BE2C (cell line): ENCODE measurements around the gene EIF4B.

Experiments
- DNase-seq: peaks from one replicate; pipeline ENCODE4 v3.0.0-alpha.2; 2020
- H3K27me3 ChIP-seq: fragments of 250-450 bp; sonication (Bioruptor Pico); 2 replicates; pipeline ENCODE4 v1.5.1; 2020; ENCODE audit warnings: mild to moderate bottlenecking
- H3K36me3 ChIP-seq: fragments of 250-450 bp; sonication (Bioruptor Pico); 2 replicates; pipeline ENCODE4 v1.5.1; 2020; ENCODE audit warnings: mild to moderate bottlenecking
- H3K4me1 ChIP-seq: fragments of 250-450 bp; sonication (Bioruptor Pico); 2 replicates; pipeline ENCODE4 v1.5.1; 2020
- H3K4me3 ChIP-seq: 2 replicates; pipeline ENCODE4 v1.5.1; 2011; ENCODE audit warnings: low read depth, low read length
- H3K9me3 ChIP-seq: fragments of 250-450 bp; sonication (Bioruptor Pico); 2 replicates; pipeline ENCODE4 v1.5.1; 2020
- CTCF ChIP-seq: IDR thresholded peaks from 2 replicates; pipeline ENCODE4 v1.5.1; 2012; ENCODE audit warnings: mild to moderate bottlenecking, low read depth, low read length

The EIF4B gene

DNA sequence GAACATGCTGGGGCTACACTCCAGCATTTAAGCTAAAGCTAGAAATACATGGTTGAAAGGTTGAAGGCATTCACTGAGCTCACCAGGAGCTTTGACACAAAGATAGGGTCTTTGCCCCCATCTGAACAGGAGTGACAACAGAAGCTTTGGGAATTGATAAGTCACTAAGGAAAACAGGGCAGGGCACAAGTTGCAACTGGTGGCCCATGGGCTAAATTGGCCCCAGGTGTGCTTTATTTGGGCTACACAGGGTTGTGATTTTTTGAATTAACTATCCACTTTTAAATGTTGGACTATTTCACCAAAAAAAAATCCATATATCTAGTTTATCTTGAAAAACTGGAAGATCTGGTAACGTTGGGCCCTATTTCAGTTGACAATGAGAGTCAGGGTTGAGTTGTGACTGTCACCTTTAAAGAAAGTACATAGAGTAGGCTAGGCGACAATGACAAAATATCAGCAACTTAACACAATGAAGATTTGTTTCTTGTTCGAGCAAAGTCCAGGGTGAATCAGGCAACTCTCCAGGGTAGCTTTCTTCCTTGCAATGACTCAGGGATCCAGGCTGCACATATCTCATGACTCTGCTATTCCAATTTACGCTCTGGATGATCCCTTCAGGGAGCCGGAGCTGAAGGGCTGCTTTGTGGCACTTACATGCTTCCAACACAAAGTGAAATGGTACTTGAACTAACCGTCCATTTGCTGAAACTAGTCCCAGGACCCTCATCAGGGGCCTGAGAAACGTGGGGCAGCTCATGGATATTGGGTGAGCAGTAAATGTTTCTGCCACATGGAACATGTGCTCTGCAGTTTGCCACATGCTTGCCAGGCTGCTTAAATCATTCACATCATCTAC lies 13.3 kb upstream of the EIF4B start:
- Histone ChIP-seq H3K9me3 (no peaks in the 10 kb centered on the region), H3K4me1 (no peaks in the 10 kb centered on the region), H3K4me3 (no peak overlapping the region), H3K36me3 (no peaks in the 10 kb centered on the region), H3K27me3 (peaks cover 8% of the 10 kb centered on the region)
- no peak for DNase-seq
- TF ChIP-seq CTCF: no peak

- no peaks in the 10 kb centered on the region for H3K9me3 ChIP-seq
- no peak overlapping the region for H3K4me3 ChIP-seq
- TF ChIP-seq CTCF: no peak
These were observed 12.7 kb upstream of the EIF4B start for GRCh38 chr12:52993558-52993869.

GRCh38 chr12:53004178-53004577 lies 2.1 kb upstream of the EIF4B start:
- DNase-seq: no peak
- Histone ChIP-seq H3K4me1 (no peaks in the 10 kb centered on the region; the same call in 1 of the 2 replicates), H3K36me3 (peaks cover 18% of the 10 kb centered on the region), H3K27me3 (peaks cover 16% of the 10 kb centered on the region), H3K9me3 (no peaks in the 10 kb centered on the region), H3K4me3 (no peak overlapping the region)
- no peak for TF ChIP-seq CTCF

More at GRCh38 chr12:52993558-52993869, 12.7 kb upstream of the EIF4B start:
- Histone ChIP-seq H3K36me3 (no peaks in the 10 kb centered on the region), H3K4me1 (no peaks in the 10 kb centered on the region), H3K27me3 (peaks cover 13% of the 10 kb centered on the region)
- no peak for DNase-seq

- no peak for DNase-seq
- peaks cover 12% of the 10 kb centered on the region for H3K27me3 ChIP-seq
- H3K36me3 ChIP-seq: peaks cover 19% of the 10 kb centered on the region
- H3K4me1 ChIP-seq: no peaks in the 10 kb centered on the region; the same call in 1 of the 2 replicates
- TF ChIP-seq CTCF: no peak
- no peaks in the 10 kb centered on the region for H3K9me3 ChIP-seq
- H3K4me3 ChIP-seq: no peak overlapping the region
These were observed 1.7 kb upstream of the EIF4B start for GRCh38 chr12:53004582-53004981.

GRCh38 chr12:53005215-53005985 lies 856 bp upstream of the EIF4B start:
- Histone ChIP-seq H3K36me3 (peaks cover 27% of the 10 kb centered on the region), H3K9me3 (no peaks in the 10 kb centered on the region), H3K27me3 (peaks cover 4% of the 10 kb centered on the region), H3K4me1 (no peaks in the 10 kb centered on the region; the same call in 1 of the 2 replicates), H3K4me3 (peak overlapping the region; percentile 100)
- no peak for TF ChIP-seq CTCF
- DNase-seq: no peak
